Osteocyte (in vitro differentiated cells): ENCODE results near the gene LIM2. TPM values are rescaled to one million over a fixed set of nuclear protein-coding genes. Genes with fewer than 3 reads are reported as not detected.

Source experiments
- DNase-seq: peaks from one replicate; pipeline ENCODE4 v3.0.0; 2021; ENCODE audit warnings: mixed read lengths; ENCODE audit not compliant: unreplicated experiment; ENCODE audit errors: extremely low spot score
- H3K27ac Mint-ChIP-seq: one replicate; pipeline ENCODE4 v1.8.0; 2021; ENCODE audit warnings: mild to moderate bottlenecking, mixed read lengths; ENCODE audit not compliant: unreplicated experiment
- H3K27me3 Mint-ChIP-seq: one replicate; pipeline ENCODE4 v1.8.0; 2021; ENCODE audit warnings: mixed read lengths; ENCODE audit not compliant: unreplicated experiment
- H3K36me3 Mint-ChIP-seq: one replicate; pipeline ENCODE4 v1.8.0; 2021; ENCODE audit warnings: mixed read lengths; ENCODE audit not compliant: unreplicated experiment
- H3K4me1 Mint-ChIP-seq: one replicate; pipeline ENCODE4 v1.8.0; 2021; ENCODE audit warnings: mixed read lengths; ENCODE audit not compliant: unreplicated experiment
- H3K4me3 Mint-ChIP-seq: one replicate; pipeline ENCODE4 v1.8.0; 2021; ENCODE audit warnings: mild to moderate bottlenecking, moderate library complexity, mixed read lengths; ENCODE audit not compliant: unreplicated experiment
- H3K9me3 Mint-ChIP-seq: one replicate; pipeline ENCODE4 v1.8.0; 2021; ENCODE audit warnings: mixed read lengths; ENCODE audit not compliant: unreplicated experiment
- total RNA-seq: library from RNA; stranded (reverse); gene quantifications from 2 replicates; pipeline ENCODE4 v1.2.1, GENCODE V29; 2021
- TF ChIP-seq, protein P1 (sequence below): fragments of 200-600 bp; sonication (generic); IDR thresholded peaks from 2 replicates; pipeline ENCODE4 v1.5.0; 2021; ENCODE audit warnings: antibody characterized with exemption, mild to moderate bottlenecking, moderate library complexity

LIM2 gene
- total RNA-seq, 1 donor from 2014 or later, result not detected

DNA sequence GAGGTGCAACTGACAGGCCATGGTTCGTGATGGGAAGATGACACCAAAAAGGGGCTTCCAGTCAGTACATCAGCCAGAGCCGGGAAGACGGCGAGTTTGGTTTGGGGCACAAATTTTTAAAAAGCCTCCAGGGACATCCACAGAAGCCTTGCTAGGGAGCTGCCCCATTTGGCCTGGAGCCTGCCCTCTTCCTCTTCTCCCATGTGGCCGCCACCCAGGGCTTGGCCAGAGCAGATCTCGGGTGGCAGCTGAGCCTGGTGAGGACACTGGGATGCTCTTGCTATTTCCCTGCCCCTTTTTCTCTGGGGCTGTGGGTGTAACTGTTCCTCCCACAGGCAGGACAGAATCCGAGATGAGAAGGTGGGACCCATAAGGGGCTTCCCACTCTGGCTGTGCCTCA, 29.8 kb downstream of the LIM2 start:
- Mint-ChIP-seq H3K9me3 (no peaks in the 10 kb centered on the region), H3K27me3 (no peaks in the 10 kb centered on the region), H3K27ac (no peak overlapping the region), H3K4me1 (peaks cover 22% of the 10 kb centered on the region), H3K36me3 (no peaks in the 10 kb centered on the region), H3K4me3 (no peak overlapping the region)
- TF ChIP-seq, protein P1, sequence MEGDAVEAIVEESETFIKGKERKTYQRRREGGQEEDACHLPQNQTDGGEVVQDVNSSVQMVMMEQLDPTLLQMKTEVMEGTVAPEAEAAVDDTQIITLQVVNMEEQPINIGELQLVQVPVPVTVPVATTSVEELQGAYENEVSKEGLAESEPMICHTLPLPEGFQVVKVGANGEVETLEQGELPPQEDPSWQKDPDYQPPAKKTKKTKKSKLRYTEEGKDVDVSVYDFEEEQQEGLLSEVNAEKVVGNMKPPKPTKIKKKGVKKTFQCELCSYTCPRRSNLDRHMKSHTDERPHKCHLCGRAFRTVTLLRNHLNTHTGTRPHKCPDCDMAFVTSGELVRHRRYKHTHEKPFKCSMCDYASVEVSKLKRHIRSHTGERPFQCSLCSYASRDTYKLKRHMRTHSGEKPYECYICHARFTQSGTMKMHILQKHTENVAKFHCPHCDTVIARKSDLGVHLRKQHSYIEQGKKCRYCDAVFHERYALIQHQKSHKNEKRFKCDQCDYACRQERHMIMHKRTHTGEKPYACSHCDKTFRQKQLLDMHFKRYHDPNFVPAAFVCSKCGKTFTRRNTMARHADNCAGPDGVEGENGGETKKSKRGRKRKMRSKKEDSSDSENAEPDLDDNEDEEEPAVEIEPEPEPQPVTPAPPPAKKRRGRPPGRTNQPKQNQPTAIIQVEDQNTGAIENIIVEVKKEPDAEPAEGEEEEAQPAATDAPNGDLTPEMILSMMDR, result no peak
- DNase-seq, result no peak

DNA sequence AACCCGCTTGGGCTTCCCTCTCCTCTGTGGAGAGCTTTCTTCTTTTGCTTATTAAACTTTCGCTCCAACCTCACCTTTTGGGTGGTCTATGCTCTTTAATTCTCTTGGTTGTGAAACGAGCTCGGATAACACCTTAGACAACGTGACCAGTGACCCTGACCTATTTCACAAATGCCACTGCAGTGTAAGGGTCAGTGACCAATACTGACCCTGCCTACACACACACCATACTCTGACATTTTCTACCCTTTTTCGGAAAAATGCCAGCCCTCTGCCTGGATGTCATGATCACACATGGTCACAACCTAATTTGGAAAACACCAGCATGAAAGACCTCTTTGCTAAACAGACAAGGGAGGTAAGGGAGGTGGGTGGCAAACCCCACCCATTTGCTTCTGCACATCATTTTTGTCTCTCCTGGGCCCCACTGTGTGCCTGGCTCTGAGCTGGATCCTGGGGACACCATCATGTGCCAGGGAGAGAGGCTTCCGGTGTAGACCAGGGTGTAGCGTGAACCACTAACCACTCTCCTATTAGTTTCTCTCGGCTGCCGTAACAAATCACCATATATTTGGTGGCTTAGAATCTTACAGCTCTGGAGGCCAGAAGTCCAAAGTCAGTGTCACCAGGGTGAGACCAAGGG, 31.5 kb downstream of the LIM2 start:
- peaks cover 18% of the 10 kb centered on the region for H3K4me1 Mint-ChIP-seq
- H3K27me3 Mint-ChIP-seq, result no peaks in the 10 kb centered on the region
- TF ChIP-seq, protein P1, result no peak
- H3K36me3 Mint-ChIP-seq, result peaks cover 9% of the 10 kb centered on the region
- no peak for DNase-seq
- no peak overlapping the region for H3K4me3 Mint-ChIP-seq
- H3K9me3 Mint-ChIP-seq, result no peaks in the 10 kb centered on the region
- H3K27ac Mint-ChIP-seq, result no peak overlapping the region

DNA sequence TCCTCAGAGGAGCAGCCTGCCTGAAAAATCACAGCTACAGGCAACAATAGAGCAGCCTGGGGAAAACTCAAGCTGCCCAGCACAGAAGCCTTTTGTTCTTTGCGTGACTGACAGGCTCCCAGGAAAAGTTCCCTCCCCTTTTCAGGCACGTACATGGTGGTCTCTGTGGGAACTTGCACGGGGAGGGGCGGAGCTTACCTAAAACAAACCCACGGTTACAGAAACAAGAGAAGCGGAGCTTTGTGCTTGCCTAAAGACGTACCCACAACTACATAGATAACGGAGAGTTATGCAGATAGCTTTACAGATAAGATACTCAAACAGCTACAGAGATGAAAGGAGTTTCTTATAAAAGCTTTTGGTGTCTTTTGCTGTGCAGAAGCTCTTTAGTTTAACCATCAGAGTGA, 33.0 kb downstream of the LIM2 start:
- H3K27me3 Mint-ChIP-seq, result no peaks in the 10 kb centered on the region
- H3K9me3 Mint-ChIP-seq, result no peaks in the 10 kb centered on the region
- no peak overlapping the region for H3K27ac Mint-ChIP-seq
- H3K4me3 Mint-ChIP-seq, result no peak overlapping the region
- TF ChIP-seq, protein P1, result no peak
- peaks cover 15% of the 10 kb centered on the region for H3K4me1 Mint-ChIP-seq
- H3K36me3 Mint-ChIP-seq, result peaks cover 16% of the 10 kb centered on the region
- DNase-seq, result no peak

DNA sequence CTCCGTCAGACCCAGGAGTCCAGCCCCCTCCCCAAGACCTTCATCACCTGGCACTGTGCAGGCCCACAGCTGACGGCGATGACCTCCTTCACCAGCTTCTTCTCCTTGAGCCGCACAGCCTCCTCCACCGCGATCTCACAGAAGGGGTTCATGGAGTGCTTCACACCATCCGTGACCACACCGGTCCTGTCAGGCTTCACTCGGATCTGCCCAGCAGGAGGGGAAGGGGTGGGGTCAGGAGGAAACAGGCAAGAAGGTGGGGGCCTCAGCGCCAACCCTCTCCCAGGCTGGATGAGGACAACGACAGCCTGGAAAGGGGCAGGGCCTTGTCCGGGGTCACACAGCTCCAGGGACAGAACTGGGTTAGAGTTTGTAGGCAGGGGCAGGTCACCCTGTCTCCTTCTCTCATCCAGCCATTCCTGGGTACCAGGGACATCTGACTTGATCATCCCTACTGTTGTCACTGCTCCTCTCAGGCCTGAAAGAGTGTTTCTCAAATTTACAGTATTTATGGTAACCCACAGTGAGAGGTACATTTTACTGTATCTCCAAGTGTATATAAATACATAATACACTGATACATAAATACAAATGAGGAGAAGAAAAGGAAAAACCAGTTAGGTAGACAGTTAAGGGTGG, 33.6 kb downstream of the LIM2 start:
- Mint-ChIP-seq H3K27ac (no peak overlapping the region), H3K36me3 (peaks cover 16% of the 10 kb centered on the region)

DNA sequence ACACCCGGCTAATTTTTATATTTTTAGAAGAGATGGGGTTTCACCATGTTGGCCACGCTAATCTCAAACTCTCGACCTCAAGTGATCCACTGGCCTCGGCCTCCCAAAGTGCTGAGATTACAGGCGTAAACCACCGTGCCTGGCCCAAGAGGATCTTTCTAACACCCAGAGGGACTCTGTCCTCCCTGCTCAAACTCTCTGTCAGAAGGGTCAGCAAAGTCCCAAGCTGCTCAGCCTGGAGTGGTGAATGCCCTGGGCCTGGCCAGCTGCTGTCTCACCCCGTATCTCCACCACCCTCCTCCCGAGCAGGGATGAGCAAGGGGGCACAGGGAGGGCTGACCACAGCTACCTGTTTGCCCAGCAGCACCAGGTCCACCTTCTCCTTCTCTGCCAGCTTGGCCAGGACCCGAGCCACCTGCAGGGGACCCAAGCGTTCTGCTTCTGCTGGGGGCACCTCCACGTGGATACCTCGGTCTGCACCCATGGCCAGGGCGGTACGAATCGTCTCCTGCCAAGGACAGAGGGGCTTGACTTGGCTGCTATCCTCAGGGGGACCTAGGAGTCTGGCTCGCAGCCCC, 34.9 kb downstream of the LIM2 start:
- H3K36me3 Mint-ChIP-seq, result peaks cover 16% of the 10 kb centered on the region
- TF ChIP-seq, protein P1, result no peak
- DNase-seq, result no peak

More for the DNA sequence above, 33.6 kb downstream of the LIM2 start:
- TF ChIP-seq, protein P1, result no peak
- H3K9me3 Mint-ChIP-seq, result no peaks in the 10 kb centered on the region
- H3K4me1 Mint-ChIP-seq, result peaks cover 10% of the 10 kb centered on the region
- no peaks in the 10 kb centered on the region for H3K27me3 Mint-ChIP-seq
- DNase-seq, result no peak
- H3K4me3 Mint-ChIP-seq, result no peak overlapping the region

More for the DNA sequence above, 34.9 kb downstream of the LIM2 start:
- H3K4me3 Mint-ChIP-seq, result no peak overlapping the region
- H3K9me3 Mint-ChIP-seq, result no peaks in the 10 kb centered on the region
- H3K27ac Mint-ChIP-seq, result no peak overlapping the region
- H3K4me1 Mint-ChIP-seq, result peaks cover 5% of the 10 kb centered on the region
- no peaks in the 10 kb centered on the region for H3K27me3 Mint-ChIP-seq
